ENCODE results near the gene NR2C1. TPM values are rescaled to one million over a fixed set of nuclear protein-coding genes. Genes with fewer than 3 reads are reported as not detected.
A peak's percentile ranks its signal among the peaks of the same experiment; 100 is the strongest.

The NR2C1 gene
- total and polyA plus RNA-seq, 9 of the 15 experiments (the other 6 are each of a cell fraction or from before 2014, with no cell fraction given): 8.5 to 42.4 (median 35.6) TPM

DNA sequence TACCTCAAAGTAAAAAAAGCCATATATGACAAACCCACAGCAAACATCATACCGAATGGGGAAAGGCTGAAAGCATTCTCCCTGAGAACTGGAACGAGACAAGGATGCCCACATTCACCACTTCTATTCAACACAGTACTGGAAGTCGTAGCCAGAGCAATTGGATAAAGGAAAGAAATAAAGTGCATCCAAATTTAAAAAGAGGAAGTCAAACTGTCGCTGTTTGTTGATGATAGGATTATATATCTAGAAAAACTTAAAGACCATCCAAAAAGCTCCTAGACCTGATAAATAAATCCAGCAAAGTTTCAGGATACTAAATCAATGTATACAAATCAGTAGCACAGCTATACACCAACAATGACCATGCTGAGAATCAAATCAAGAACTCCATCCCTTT, 75.1 kb downstream of the NR2C1 start (continued):
- TF ChIP-seq, protein P1, sequence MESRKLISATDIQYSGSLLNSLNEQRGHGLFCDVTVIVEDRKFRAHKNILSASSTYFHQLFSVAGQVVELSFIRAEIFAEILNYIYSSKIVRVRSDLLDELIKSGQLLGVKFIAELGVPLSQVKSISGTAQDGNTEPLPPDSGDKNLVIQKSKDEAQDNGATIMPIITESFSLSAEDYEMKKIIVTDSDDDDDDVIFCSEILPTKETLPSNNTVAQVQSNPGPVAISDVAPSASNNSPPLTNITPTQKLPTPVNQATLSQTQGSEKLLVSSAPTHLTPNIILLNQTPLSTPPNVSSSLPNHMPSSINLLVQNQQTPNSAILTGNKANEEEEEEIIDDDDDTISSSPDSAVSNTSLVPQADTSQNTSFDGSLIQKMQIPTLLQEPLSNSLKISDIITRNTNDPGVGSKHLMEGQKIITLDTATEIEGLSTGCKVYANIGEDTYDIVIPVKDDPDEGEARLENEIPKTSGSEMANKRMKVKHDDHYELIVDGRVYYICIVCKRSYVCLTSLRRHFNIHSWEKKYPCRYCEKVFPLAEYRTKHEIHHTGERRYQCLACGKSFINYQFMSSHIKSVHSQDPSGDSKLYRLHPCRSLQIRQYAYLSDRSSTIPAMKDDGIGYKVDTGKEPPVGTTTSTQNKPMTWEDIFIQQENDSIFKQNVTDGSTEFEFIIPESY (CRISPR knock-in tag; IDR thresholded peaks at IDR 0.05): no peak
- no peak for TF ChIP-seq ZBTB8A (IDR thresholded peaks at IDR 0.05; ENCODE audit: partially characterized antibody)
- no peak for TF ChIP-seq NFYB (IDR thresholded peaks at IDR 0.05; ENCODE audit: extremely low read depth, insufficient read length)
- no peak for TF ChIP-seq FUS (optimal IDR thresholded peaks at IDR 0.05; ENCODE audit: low read depth, low read length)
- TF ChIP-seq CBX5 (IDR thresholded peaks at IDR 0.05; ENCODE audit: borderline replicate concordance, low read depth): no peak
- no peak for TF ChIP-seq MYNN (IDR thresholded peaks at IDR 0.05)
- no peak for TF ChIP-seq MYNN (CRISPR knock-in tag; IDR thresholded peaks at IDR 0.05)
- peak; percentile 38 to 45; a peak in 3 of 4 replicates for TF ChIP-seq KDM1A (IDR thresholded peaks at IDR 0.05)
- no peak for TF ChIP-seq SMAD4 (CRISPR knock-in tag; conservative IDR thresholded peaks at IDR 0.05)
- no peak for TF ChIP-seq HLTF (IDR thresholded peaks at IDR 0.05)
- TF ChIP-seq, protein P2, sequence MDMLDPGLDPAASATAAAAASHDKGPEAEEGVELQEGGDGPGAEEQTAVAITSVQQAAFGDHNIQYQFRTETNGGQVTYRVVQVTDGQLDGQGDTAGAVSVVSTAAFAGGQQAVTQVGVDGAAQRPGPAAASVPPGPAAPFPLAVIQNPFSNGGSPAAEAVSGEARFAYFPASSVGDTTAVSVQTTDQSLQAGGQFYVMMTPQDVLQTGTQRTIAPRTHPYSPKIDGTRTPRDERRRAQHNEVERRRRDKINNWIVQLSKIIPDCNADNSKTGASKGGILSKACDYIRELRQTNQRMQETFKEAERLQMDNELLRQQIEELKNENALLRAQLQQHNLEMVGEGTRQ (CRISPR knock-in tag; IDR thresholded peaks at IDR 0.05): no peak
- TF ChIP-seq HNRNPH1 (optimal IDR thresholded peaks at IDR 0.05; ENCODE audit: low read depth, low read length): no peak
- no peak for TF ChIP-seq POLR2H (tag; IDR thresholded peaks at IDR 0.05; ENCODE audit: low read depth)
- no peak for TF ChIP-seq RBM17 (IDR thresholded peaks at IDR 0.05; ENCODE audit: borderline replicate concordance, low read depth, low read length)
- no peak for TF ChIP-seq SREBF1 (IDR thresholded peaks at IDR 0.05; ENCODE audit: borderline replicate concordance, low read depth, low read length)
- TF ChIP-seq MAFK (IDR thresholded peaks at IDR 0.05; ENCODE audit: low read length): no peak

Data from K562 (cell line).